WTC11 (cell line): Measurements from ENCODE around the gene PKHD1.

ENCODE experiments used
- ETV6 ChIP-seq: sonication (generic); formaldehyde crosslinking; IDR thresholded peaks from 2 replicates; pipeline ENCODE4 v1.8.1; 2022; ENCODE audit warnings: mild to moderate bottlenecking, missing genetic modification reagents
- RORB ChIP-seq: fragments of 250-450 bp; sonication (Bioruptor Pico); IDR thresholded peaks from 2 replicates; pipeline ENCODE4 v1.9.0; 2021; ENCODE audit warnings: mild to moderate bottlenecking
- ZNF263 ChIP-seq: sonication (generic); formaldehyde crosslinking; IDR thresholded peaks from 2 replicates; pipeline ENCODE4 v1.8.1; 2022; ENCODE audit warnings: low read depth, mild to moderate bottlenecking, moderate library complexity, missing genetic modification reagents
- TF ChIP-seq, protein P1 (sequence below): fragments of 200-600 bp; IDR thresholded peaks from 2 replicates; pipeline ENCODE4 v1.8.0; 2022; ENCODE audit warnings: antibody characterized with exemption
- TF ChIP-seq, protein P2 (sequence below): sonication (generic); formaldehyde crosslinking; IDR thresholded peaks from 2 replicates; pipeline ENCODE4 v1.8.0; 2022; ENCODE audit warnings: missing genetic modification reagents
- TF ChIP-seq, protein P3 (sequence below): fragments of 250-450 bp; sonication (Bioruptor Pico); IDR thresholded peaks from 2 replicates; pipeline ENCODE4 v1.9.0; 2021; ENCODE audit warnings: mild to moderate bottlenecking

DNA sequence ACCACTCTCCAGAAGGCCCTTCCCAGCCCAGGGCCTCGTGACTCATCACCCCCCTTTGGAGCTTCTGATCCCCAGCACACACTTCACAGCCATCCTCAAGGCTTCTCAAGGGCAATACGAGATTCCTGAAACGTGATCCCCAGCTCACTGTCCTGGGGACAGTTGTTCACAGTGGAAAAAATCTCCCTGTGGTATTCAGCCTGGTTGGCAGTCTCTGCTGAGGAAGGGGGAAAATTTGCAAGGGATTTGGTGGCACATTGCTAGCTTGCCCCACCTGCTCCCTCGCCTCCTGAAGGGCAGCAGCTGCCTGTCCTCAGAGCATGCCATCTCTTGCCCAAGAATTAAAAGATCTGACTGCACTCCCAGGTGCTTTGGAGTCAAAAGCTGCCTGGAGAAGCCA, 20.7 kb upstream of the PKHD1 start:
- TF ChIP-seq ETV6 (CRISPR knock-in tag) (no peak), RORB (no peak), ZNF263 (CRISPR knock-in tag) (no peak)
- TF ChIP-seq, protein P1, sequence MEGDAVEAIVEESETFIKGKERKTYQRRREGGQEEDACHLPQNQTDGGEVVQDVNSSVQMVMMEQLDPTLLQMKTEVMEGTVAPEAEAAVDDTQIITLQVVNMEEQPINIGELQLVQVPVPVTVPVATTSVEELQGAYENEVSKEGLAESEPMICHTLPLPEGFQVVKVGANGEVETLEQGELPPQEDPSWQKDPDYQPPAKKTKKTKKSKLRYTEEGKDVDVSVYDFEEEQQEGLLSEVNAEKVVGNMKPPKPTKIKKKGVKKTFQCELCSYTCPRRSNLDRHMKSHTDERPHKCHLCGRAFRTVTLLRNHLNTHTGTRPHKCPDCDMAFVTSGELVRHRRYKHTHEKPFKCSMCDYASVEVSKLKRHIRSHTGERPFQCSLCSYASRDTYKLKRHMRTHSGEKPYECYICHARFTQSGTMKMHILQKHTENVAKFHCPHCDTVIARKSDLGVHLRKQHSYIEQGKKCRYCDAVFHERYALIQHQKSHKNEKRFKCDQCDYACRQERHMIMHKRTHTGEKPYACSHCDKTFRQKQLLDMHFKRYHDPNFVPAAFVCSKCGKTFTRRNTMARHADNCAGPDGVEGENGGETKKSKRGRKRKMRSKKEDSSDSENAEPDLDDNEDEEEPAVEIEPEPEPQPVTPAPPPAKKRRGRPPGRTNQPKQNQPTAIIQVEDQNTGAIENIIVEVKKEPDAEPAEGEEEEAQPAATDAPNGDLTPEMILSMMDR, result no peak
- TF ChIP-seq, protein P2, sequence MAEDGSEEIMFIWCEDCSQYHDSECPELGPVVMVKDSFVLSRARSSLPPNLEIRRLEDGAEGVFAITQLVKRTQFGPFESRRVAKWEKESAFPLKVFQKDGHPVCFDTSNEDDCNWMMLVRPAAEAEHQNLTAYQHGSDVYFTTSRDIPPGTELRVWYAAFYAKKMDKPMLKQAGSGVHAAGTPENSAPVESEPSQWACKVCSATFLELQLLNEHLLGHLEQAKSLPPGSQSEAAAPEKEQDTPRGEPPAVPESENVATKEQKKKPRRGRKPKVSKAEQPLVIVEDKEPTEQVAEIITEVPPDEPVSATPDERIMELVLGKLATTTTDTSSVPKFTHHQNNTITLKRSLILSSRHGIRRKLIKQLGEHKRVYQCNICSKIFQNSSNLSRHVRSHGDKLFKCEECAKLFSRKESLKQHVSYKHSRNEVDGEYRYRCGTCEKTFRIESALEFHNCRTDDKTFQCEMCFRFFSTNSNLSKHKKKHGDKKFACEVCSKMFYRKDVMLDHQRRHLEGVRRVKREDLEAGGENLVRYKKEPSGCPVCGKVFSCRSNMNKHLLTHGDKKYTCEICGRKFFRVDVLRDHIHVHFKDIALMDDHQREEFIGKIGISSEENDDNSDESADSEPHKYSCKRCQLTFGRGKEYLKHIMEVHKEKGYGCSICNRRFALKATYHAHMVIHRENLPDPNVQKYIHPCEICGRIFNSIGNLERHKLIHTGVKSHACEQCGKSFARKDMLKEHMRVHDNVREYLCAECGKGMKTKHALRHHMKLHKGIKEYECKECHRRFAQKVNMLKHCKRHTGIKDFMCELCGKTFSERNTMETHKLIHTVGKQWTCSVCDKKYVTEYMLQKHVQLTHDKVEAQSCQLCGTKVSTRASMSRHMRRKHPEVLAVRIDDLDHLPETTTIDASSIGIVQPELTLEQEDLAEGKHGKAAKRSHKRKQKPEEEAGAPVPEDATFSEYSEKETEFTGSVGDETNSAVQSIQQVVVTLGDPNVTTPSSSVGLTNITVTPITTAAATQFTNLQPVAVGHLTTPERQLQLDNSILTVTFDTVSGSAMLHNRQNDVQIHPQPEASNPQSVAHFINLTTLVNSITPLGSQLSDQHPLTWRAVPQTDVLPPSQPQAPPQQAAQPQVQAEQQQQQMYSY (CRISPR knock-in tag), result no peak
- TF ChIP-seq, protein P3, sequence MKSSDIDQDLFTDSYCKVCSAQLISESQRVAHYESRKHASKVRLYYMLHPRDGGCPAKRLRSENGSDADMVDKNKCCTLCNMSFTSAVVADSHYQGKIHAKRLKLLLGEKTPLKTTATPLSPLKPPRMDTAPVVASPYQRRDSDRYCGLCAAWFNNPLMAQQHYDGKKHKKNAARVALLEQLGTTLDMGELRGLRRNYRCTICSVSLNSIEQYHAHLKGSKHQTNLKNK (CRISPR knock-in tag), result no peak
